Measurements from ENCODE around the gene UTS2B. TPM values are rescaled to one million over a fixed set of nuclear protein-coding genes. Genes with fewer than 3 reads are reported as not detected.

The UTS2B gene
- total RNA-seq, 2 experiments from 2014 or later: not detected

DNA sequence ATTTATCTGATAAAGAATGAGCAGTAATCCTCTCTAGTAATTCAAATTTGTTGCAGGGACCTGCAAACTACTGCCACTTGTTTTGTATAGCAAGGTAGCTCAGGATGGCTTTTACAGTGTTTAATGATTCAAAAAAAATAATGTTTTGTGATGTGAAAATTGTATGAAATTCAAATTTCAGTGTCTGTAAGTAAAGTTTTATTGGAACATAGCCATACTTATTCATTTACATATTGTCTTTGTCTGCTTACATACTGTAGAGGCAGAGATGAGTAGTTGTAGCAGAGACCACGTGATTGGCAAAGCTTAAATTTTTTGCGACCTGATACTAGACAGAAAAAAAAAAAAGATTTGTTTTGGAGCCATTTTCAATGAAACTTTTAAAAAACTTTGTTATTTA is 6.5 kb upstream of the UTS2B start:
- H3K4me3 ChIP-seq (ENCODE audit: low read length): no peak overlapping the region
- Mint-ChIP-seq H3K27ac (no peak overlapping the region), H3K4me1 (ENCODE audit: low read depth) (peaks cover 36% of the 10 kb centered on the region), H3K27me3 (no peaks in the 10 kb centered on the region), H3K4me3 (no peak overlapping the region), H3K36me3 (ENCODE audit: low read depth) (no peaks in the 10 kb centered on the region), H3K9me3 (no peaks in the 10 kb centered on the region)
- ChIA-PET CTCF (no interaction called here), POLR2A (no interaction called here)
- no peaks in the 10 kb centered on the region for H3K4me1 ChIP-seq (ENCODE audit: insufficient read depth, low read length)
- no peak overlapping the region for H3K27ac ChIP-seq (ENCODE audit: low read depth in 1 of 2, low read length in 2 of 2)
- TF ChIP-seq, protein P1, sequence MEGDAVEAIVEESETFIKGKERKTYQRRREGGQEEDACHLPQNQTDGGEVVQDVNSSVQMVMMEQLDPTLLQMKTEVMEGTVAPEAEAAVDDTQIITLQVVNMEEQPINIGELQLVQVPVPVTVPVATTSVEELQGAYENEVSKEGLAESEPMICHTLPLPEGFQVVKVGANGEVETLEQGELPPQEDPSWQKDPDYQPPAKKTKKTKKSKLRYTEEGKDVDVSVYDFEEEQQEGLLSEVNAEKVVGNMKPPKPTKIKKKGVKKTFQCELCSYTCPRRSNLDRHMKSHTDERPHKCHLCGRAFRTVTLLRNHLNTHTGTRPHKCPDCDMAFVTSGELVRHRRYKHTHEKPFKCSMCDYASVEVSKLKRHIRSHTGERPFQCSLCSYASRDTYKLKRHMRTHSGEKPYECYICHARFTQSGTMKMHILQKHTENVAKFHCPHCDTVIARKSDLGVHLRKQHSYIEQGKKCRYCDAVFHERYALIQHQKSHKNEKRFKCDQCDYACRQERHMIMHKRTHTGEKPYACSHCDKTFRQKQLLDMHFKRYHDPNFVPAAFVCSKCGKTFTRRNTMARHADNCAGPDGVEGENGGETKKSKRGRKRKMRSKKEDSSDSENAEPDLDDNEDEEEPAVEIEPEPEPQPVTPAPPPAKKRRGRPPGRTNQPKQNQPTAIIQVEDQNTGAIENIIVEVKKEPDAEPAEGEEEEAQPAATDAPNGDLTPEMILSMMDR (IDR thresholded peaks at IDR 0.05): no peak
- DNase-seq (no peak), ATAC-seq (ENCODE audit: poor library complexity) (no peak)
- no peaks in the 10 kb centered on the region for H3K36me3 ChIP-seq (ENCODE audit: insufficient read depth, low read length)
- no peaks in the 10 kb centered on the region for H3K9me3 ChIP-seq (ENCODE audit: control insufficient read depth in 1 of 2, insufficient read depth in 1 of 2, low read length in 2 of 2)
- H3K27me3 ChIP-seq (ENCODE audit: control insufficient read depth in 1 of 2, insufficient read depth in 2 of 2, low read length in 2 of 2): no peaks in the 10 kb centered on the region
- intact Hi-C loops (cut with DNase I, micrococcal nuclease): no loop called here

DNA sequence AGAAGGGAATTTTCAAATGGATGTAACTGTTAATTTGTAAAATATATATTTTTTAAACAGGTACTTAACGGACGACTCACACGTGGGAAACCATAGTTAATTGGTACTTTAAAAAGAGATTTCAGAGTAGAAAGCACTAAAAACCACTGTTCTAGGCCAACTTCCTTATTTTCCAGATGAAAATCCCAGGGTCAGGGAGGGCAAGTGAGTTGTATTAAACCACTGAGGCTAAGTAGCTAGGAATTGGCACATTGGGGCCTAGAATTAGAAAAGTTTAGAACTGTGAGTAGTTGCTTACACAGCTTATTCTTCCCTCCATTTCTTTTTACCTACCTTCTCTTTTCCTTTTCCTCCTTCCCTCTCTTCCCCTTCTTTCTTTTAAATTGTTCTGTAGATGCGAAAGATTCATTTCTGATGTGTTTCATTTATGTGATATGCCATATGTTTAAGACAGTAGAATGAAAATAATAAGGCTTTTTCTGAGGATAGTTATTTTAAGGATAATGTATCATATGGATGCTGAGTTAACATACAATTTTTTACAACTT is 4.1 kb upstream of the UTS2B start:
- DNase-seq: no peak
- POLR2A ChIA-PET: no interaction called here
- intact Hi-C loops (cut with DNase I, micrococcal nuclease): no loop called here
- CTCF ChIA-PET: no interaction called here
- TF ChIP-seq, protein P1 (IDR thresholded peaks at IDR 0.05): no peak
- no peaks in the 10 kb centered on the region for H3K9me3 Mint-ChIP-seq
- no peaks in the 10 kb centered on the region for H3K27me3 ChIP-seq (ENCODE audit: control insufficient read depth in 1 of 2, insufficient read depth in 2 of 2, low read length in 2 of 2)
- peaks cover 49% of the 10 kb centered on the region for H3K4me1 Mint-ChIP-seq (ENCODE audit: low read depth)
- no peaks in the 10 kb centered on the region for H3K4me1 ChIP-seq (ENCODE audit: insufficient read depth, low read length)
- ATAC-seq (ENCODE audit: poor library complexity): no peak
- no peak overlapping the region for H3K4me3 ChIP-seq (ENCODE audit: low read length)
- H3K27ac ChIP-seq (ENCODE audit: low read depth in 1 of 2, low read length in 2 of 2): no peak overlapping the region
- H3K27me3 Mint-ChIP-seq: peaks cover 4% of the 10 kb centered on the region
- H3K36me3 ChIP-seq (ENCODE audit: insufficient read depth, low read length): no peaks in the 10 kb centered on the region
- H3K9me3 ChIP-seq (ENCODE audit: control insufficient read depth in 1 of 2, insufficient read depth in 1 of 2, low read length in 2 of 2): peaks cover 0 to 5% of the 10 kb centered on the region in 2 experiments
- H3K4me3 Mint-ChIP-seq: no peak overlapping the region
- no peaks in the 10 kb centered on the region for H3K36me3 Mint-ChIP-seq (ENCODE audit: low read depth)
- H3K27ac Mint-ChIP-seq: no peak overlapping the region

DNA sequence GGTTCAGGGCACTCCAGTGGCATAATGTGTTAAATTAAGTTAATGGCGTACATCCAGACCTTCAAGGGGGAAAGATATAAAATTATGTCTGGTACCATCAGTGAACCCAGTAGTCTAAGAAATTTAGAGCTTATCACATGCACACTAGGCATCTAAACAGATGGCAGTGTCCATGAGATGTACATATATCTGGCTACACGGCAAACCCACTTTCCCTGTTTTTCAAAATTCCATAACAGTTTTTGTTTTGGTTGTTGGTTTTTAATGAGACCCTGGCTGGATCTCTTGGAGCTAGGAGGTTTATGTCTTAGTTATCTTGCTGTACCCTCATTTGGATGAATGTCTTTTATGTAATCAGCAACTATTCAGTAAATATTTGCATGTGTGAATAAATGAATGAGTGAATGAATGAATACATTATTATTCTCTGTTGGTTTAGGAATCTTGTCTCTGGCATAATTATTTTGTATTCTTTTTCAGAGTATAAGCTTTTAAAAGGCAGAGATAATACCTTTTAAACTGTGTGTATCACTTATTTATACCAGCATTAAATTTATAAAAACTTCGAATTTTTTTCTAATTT is 3.1 kb upstream of the UTS2B start:
- TF ChIP-seq, protein P1 (IDR thresholded peaks at IDR 0.05): no peak
- Mint-ChIP-seq H3K36me3 (ENCODE audit: low read depth) (no peaks in the 10 kb centered on the region), H3K27me3 (peaks cover 7% of the 10 kb centered on the region), H3K4me1 (ENCODE audit: low read depth) (peaks cover 50% of the 10 kb centered on the region), H3K9me3 (no peaks in the 10 kb centered on the region), H3K27ac (no peak overlapping the region), H3K4me3 (no peak overlapping the region)
- Histone ChIP-seq H3K9me3 (ENCODE audit: control insufficient read depth in 1 of 2, insufficient read depth in 1 of 2, low read length in 2 of 2) (peaks cover 0 to 10% of the 10 kb centered on the region in 2 experiments), H3K27ac (ENCODE audit: low read depth in 1 of 2, low read length in 2 of 2) (no peak overlapping the region), H3K4me3 (ENCODE audit: low read length) (no peak overlapping the region), H3K4me1 (ENCODE audit: insufficient read depth, low read length) (no peaks in the 10 kb centered on the region), H3K27me3 (ENCODE audit: control insufficient read depth in 1 of 2, insufficient read depth in 2 of 2, low read length in 2 of 2) (peaks cover 0 to 5% of the 10 kb centered on the region in 2 experiments), H3K36me3 (ENCODE audit: insufficient read depth, low read length) (no peaks in the 10 kb centered on the region)
- ChIA-PET CTCF (no interaction called here), POLR2A (no interaction called here)
- DNase-seq (no peak), ATAC-seq (ENCODE audit: poor library complexity) (no peak)
- intact Hi-C loops (cut with DNase I, micrococcal nuclease): no loop called here

All from CD4-positive, alpha-beta T cell (primary cell).